NCI-H1436 (cell line): ENCODE measurements around the gene NTF3.

Experiments used
- DNase-seq: peaks from one replicate; lab custom pipeline; 2025; lab: John Stamatoyannopoulos, UW

The NTF3 gene

GRCh38 chr12:5432011-5432400, at the start of gene NTF3:
NTF3 (plus strand) TSS chr12:5432108; CDS start chr12:5432325, 217 bp downstream.
- no peak for DNase-seq

- DNase-seq = no peak
Observed at GRCh38 chr12:5384015-5384414, 47.9 kb upstream of the NTF3 start.

GRCh38 chr12:5388581-5389535, 43.0 kb upstream of the NTF3 start:
- DNase-seq = no peak

DNA sequence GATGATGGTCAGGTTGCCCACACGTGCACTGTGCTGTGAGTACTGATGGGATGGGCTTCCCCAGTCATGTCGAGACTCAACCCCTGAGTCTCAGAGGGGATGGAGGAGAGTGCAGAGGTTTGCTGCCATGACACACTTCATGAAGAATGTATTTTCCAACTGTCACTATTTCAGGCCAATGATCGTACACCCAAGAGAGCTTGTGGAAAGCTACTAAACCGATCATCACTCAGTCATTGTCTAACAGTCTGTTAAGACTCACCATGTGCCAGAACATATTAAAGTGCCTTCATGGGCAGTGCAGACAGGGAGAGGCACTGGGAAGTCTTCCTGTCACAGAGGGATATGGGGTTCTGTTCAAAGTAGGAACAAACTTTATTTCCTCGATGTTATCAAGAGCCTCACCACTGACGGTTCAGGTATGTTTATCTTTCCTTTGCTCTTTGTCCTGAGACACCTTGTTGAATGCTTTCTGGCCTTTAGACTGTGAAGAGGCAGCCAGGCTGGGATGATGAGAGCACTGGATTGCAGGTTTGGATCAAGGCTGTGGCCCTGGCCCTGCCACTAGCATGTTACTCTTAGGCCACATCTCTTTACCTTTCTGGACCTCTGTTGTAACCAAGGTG, 41.6 kb upstream of the NTF3 start:
- DNase-seq = no peak

- DNase-seq = no peak
Observed at GRCh38 chr12:5391653-5392052, 40.3 kb upstream of the NTF3 start.

GRCh38 chr12:5392961-5393360, 38.9 kb upstream of the NTF3 start:
- no peak for DNase-seq

GRCh38 chr12:5395443-5396271, 36.3 kb upstream of the NTF3 start:
- no peak for DNase-seq

- DNase-seq = no peak
Observed at GRCh38 chr12:5396541-5396940, 35.4 kb upstream of the NTF3 start.

- no peak for DNase-seq
Observed at GRCh38 chr12:5399266-5399665, 32.6 kb upstream of the NTF3 start.

DNA sequence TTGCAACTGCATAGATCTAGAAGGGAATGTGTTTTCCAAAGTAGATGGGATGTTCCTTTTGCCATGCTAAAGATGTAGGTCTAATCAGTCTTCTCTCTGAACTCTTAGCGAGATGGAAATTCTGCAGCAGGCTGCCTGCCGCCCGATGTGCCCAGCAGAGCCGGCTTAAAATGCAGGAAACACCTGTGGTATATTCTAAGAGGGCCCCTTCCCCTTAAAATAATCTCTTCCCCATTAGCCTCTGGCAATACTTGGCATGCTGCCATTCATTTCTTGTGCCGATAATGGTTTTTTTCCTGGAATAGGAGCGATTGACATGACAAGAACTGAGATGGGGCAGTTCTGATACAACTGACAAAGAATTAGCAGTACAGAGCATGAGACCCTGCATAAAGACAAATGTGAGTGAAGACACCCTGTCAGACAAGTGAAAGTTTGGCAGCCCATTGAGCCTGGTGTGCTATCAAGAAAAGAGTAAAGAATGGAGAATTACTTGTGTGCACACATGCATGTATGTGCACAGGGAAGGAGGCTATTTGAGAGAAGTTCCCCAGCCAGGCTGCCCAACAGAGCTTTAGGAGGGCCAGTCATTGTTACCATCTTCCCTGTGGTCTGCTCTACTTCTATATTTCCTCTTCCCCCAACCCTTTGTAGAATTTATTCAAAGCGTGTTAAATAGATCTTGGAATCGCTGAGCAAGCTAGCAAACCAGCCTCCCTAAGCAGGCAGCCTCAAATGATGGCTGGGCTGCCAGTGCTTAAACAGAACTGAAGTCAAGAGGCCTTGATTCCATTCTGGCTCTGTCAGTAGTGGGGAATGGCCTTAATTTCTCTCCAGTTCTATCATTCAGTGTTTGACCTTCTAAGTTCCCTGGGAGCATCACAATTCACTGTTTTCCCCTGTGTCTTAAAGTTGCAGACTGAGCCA, 29.6 kb upstream of the NTF3 start:
- no peak for DNase-seq

- no peak for DNase-seq
Observed at GRCh38 chr12:5403411-5403810, 28.5 kb upstream of the NTF3 start.

DNA sequence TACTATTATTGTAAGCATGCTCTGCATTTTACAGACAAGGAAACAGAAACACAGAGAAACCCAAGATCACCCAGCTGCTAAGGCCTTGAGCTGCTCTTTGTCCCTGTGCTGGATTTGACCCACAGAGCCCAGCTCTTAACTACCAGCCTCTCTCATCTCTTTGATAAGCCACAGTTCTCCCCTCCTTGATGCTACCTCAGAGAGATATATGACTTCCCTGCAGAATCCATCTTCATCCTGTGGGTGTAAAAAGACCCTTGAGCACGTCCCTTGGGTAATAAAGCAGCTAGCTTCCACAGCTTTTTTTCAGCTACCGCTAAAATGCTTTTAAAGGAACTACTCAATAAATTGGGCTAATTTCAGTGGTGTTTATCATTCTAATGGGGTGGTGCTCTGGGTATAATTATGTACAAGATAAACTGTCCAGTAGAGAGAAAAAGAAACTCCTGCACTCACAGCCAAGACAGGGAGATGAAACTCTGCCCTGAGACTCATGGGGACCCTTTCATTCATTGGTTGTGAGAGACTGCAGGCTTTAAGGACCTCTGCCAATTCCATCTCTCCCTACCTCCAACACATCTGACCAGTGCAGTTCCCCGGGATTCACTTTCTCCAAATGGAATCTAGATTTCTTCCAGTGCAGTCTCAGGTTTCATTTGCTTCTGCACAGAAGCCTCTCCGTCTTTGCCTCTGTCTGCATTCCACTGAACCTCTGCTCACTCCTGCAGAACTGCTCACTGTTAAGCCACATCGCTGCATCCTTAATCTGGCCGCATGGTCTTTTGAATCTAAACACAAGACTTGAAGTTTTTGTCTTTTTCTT, 24.7 kb upstream of the NTF3 start:
- DNase-seq = no peak

DNA sequence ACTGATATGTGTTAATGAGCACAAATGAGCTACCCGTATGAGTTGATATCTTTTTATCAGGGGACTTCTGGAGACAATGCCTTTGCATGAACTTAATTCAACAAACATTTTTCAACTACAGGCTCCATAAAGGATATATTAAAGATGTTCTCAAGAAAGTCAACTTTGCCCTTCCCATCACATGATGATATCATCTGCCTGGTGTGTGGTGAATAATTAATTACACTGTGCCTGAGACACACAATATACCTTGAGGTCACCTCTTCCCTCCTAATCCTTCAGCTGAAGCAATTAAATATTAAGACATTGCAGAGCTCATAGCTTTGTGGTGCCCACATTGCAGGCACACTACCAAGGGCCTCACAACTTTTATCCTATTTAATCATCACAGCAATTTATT, 22.3 kb upstream of the NTF3 start:
- no peak for DNase-seq

GRCh38 chr12:5416571-5416970, 15.3 kb upstream of the NTF3 start:
- no peak for DNase-seq

- DNase-seq = no peak
Observed at GRCh38 chr12:5417500-5417899, 14.4 kb upstream of the NTF3 start.

DNA sequence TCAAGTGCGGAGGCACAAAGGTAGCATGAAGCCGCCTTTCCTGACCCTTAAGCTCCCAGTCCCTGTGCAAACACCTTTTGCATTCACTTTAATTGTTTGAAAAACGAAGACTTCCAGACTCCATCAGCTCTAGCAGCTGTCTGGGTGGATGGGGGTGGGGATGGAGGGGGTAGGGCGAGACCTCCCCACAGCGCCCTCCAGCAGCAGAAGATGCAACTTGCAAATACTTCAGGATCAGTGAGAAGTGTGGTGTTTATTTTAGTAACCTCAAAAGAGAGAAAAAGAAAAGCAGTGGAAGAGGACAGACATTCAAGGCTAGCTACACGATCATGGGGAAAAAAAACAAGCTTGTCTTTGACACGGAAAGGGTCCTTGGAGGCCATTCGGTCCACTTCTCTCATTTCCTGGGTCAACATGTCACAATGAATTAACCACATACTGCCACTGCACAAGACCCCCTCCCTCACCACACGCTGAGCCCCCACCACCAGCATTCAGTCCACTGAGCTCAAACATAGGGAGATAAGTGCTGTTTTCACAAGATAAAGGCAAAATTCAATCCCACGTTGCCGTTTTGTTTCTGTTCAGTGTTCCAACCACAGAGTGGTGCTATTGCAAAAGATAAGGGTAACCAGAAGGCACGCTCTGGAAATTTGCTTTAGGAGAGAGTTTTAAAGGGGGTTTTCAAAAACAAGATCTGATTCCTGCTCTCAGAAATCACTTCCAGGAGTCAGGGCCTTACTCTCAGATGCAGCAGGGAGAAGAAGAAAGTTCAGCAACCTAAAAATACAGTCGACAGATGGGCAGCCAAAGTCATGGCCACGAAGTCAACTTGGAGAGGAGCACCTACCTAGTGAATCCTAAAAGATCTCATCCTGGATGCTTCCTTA, 3.3 kb upstream of the NTF3 start:
- DNase-seq = no peak

GRCh38 chr12:5429741-5430557, 2.0 kb upstream of the NTF3 start:
- no peak for DNase-seq
